GM21447 (cell line): ENCODE measurements around the gene PCSK5.

Experiments used
- ATAC-seq: cut with Tn5 transposase; IDR thresholded peaks from one replicate; pipeline ENCODE4 v1.9.1; 2021; ENCODE audit not compliant: unreplicated experiment

PCSK5 gene

GRCh38 chr9:76115396-76115795 is 224.9 kb downstream of the PCSK5 start:
- no peak for ATAC-seq

- ATAC-seq, result no peak
Measured at GRCh38 chr9:76115982-76116646, 225.6 kb downstream of the PCSK5 start.

- no peak for ATAC-seq
Measured at GRCh38 chr9:76116913-76117312, 226.4 kb downstream of the PCSK5 start.

- no peak for ATAC-seq
Measured at GRCh38 chr9:76127637-76128036, 237.2 kb downstream of the PCSK5 start.

GRCh38 chr9:76135902-76136301 is 245.4 kb downstream of the PCSK5 start:
- no peak for ATAC-seq

- ATAC-seq, result no peak
Measured at GRCh38 chr9:76136986-76137385, 246.5 kb downstream of the PCSK5 start.

GRCh38 chr9:76137931-76138330 is 247.5 kb downstream of the PCSK5 start:
- no peak for ATAC-seq

- ATAC-seq, result no peak
Measured at GRCh38 chr9:76138360-76138759, 247.9 kb downstream of the PCSK5 start.

- ATAC-seq, result no peak
Measured at GRCh38 chr9:76143834-76144233, 253.4 kb downstream of the PCSK5 start.

- ATAC-seq, result no peak
Measured at GRCh38 chr9:76150013-76150412, 259.5 kb downstream of the PCSK5 start.

- ATAC-seq, result no peak
Measured at GRCh38 chr9:76151267-76151666, 260.8 kb downstream of the PCSK5 start.

- no peak for ATAC-seq
Measured at GRCh38 chr9:76153339-76153738, 262.9 kb downstream of the PCSK5 start.

GRCh38 chr9:76153902-76154629 is 263.6 kb downstream of the PCSK5 start:
- ATAC-seq, result no peak

GRCh38 chr9:76155361-76155760 is 264.9 kb downstream of the PCSK5 start:
- ATAC-seq, result no peak

GRCh38 chr9:76158713-76159112 is 268.2 kb downstream of the PCSK5 start:
- ATAC-seq, result no peak

GRCh38 chr9:76159293-76159926 is 268.9 kb downstream of the PCSK5 start:
- no peak for ATAC-seq

- no peak for ATAC-seq
Measured at GRCh38 chr9:76161106-76161505, 270.6 kb downstream of the PCSK5 start.

- ATAC-seq, result no peak
Measured at GRCh38 chr9:76161541-76161940, 271.1 kb downstream of the PCSK5 start.

- ATAC-seq, result no peak
Measured at GRCh38 chr9:76162086-76162730, 271.7 kb downstream of the PCSK5 start.

GRCh38 chr9:76162751-76163500 is 272.5 kb downstream of the PCSK5 start:
- no peak for ATAC-seq

GRCh38 chr9:76166526-76166925 is 276.1 kb downstream of the PCSK5 start:
- no peak for ATAC-seq
